GM12878 (cell line): ENCODE data around the gene ERI2. TPM values are rescaled to one million over a fixed set of nuclear protein-coding genes. Genes with fewer than 3 reads are reported as not detected.

Experiments
- ATAC-seq: fragments of 200-7000 bp; cut with Tn5 transposase; 3 replicates; pipeline ENCODE4 v1.9.1; 2020; ENCODE audit warnings: mild to moderate bottlenecking, moderate library complexity
- BruUV-seq: library from RNA; stranded (reverse); fragments of 400-500 nt; replicated peaks from 2 replicates; lab custom pipeline; 2021; lab: Mats Ljungman, UMichigan
- CTCF ChIA-PET: fragments of 300-600 bp; sonication (Branson Sonifier 250); formaldehyde crosslinking; extraction: SDS; loops from one replicate; lab custom pipeline; 2021; ENCODE audit warnings: inconsistent platforms; lab: Yijun Ruan, JAX
- POLR2A ChIA-PET: fragments of 350-600 bp; formaldehyde crosslinking; extraction: SDS; loops from one replicate; lab custom pipeline; 2021; ENCODE audit warnings: inconsistent platforms; lab: Charles Lee
- RAD21 ChIA-PET: fragments of 300-600 bp; sonication (Branson Sonifier 250); formaldehyde crosslinking; loops from one replicate; lab custom pipeline; 2023; ENCODE audit warnings: antibody characterized with exemption; ENCODE audit not compliant: unreplicated experiment; lab: Charles Lee
- SMC1A ChIA-PET: fragments of 300-600 bp; sonication (Branson Sonifier 250); formaldehyde crosslinking; loops from one replicate; lab custom pipeline; 2023; ENCODE audit not compliant: unreplicated experiment, uncharacterized antibody; lab: Charles Lee
- DNase-seq: peaks from one replicate; pipeline ENCODE4 v3.0.0-alpha.2; 2011; ENCODE audit warnings: low read depth, low spot score
- FAIRE-seq: peaks from 3 replicates; lab custom pipeline; 2011; peaks lifted over from hg19 to GRCh38; lab: Jason Lieb, UNC
- H2AFZ ChIP-seq: 2 replicates; pipeline ENCODE4 v1.6.0; 2011; ENCODE audit warnings: low read depth, low read length, control low read depth; ENCODE audit not compliant: control insufficient read depth
- H3K27ac ChIP-seq: 2 replicates; pipeline ENCODE4 v1.5.1; 2011; ENCODE audit warnings: control low read depth; ENCODE audit not compliant: control insufficient read depth, insufficient read depth
- H3K27me3 ChIP-seq, 2 experiments: replicated peaks in 1 of 2; 2 replicates each; pipeline versions ENCODE4 v1.6.0 to v1.6.1; 2011; ENCODE audit warnings: low read length in 1 of 2; ENCODE audit not compliant: control insufficient read depth in 2 of 2, insufficient read depth in 2 of 2
- H3K36me3 ChIP-seq, 2 experiments: 2 replicates each; pipeline ENCODE4 v1.5.1; 2011; ENCODE audit warnings: low read length in 1 of 2; ENCODE audit not compliant: control insufficient read depth in 2 of 2, insufficient read depth in 2 of 2
- H3K4me1 ChIP-seq: 2 replicates; pipeline ENCODE4 v1.6.1; 2011; ENCODE audit warnings: mild to moderate bottlenecking, low read length, moderate library complexity, mixed read lengths; ENCODE audit not compliant: control insufficient read depth, insufficient read depth
- H3K4me2 ChIP-seq: 2 replicates; pipeline ENCODE4 v1.6.0; 2011; ENCODE audit warnings: control low read depth; ENCODE audit not compliant: control insufficient read depth, insufficient read depth
- H3K4me3 ChIP-seq: fragments of 200-600 bp; sonication (generic); 2 replicates; pipeline ENCODE4 v1.5.1; 2016
- H3K79me2 ChIP-seq: 2 replicates; pipeline ENCODE4 v1.6.0; 2011; ENCODE audit warnings: low read length; ENCODE audit not compliant: control insufficient read depth, insufficient read depth
- H3K9ac ChIP-seq: 2 replicates; pipeline ENCODE4 v1.8.0; 2011; ENCODE audit warnings: low read length, control low read depth, mixed read lengths; ENCODE audit not compliant: control insufficient read depth, insufficient read depth
- H3K9me3 ChIP-seq: replicated peaks from 3 replicates; pipeline ENCODE4 v1.5.1; 2011; ENCODE audit warnings: mild to moderate bottlenecking, low read length; ENCODE audit not compliant: control insufficient read depth, insufficient read depth
- H4K20me1 ChIP-seq: 2 replicates; pipeline ENCODE4 v1.6.0; 2011; ENCODE audit not compliant: control insufficient read depth, insufficient read depth
- CBFB ChIP-seq: IDR thresholded peaks from 2 replicates; pipeline ENCODE4 v1.6.1; 2016; ENCODE audit warnings: antibody characterized with exemption, low read depth
- CREB1 ChIP-seq: IDR thresholded peaks from 2 replicates; pipeline ENCODE4 v1.6.1; 2012; ENCODE audit warnings: low read depth, mild to moderate bottlenecking, inconsistent platforms
- E2F8 ChIP-seq: fragments of 450-650 bp; IDR thresholded peaks from 2 replicates; pipeline ENCODE4 v1.6.1; 2018; ENCODE audit warnings: mild to moderate bottlenecking, low read depth, moderate library complexity; ENCODE audit not compliant: partially characterized antibody
- KDM1A ChIP-seq: fragments of 200-600 bp; sonication (generic); IDR thresholded peaks from 2 replicates; pipeline ENCODE4 v1.6.1; 2016; ENCODE audit warnings: borderline replicate concordance
- RBBP5 ChIP-seq: fragments of 200-600 bp; sonication (generic); conservative IDR thresholded peaks from 2 replicates; pipeline ENCODE4 v1.6.1; 2016
- RCOR1 ChIP-seq: conservative IDR thresholded peaks from 2 replicates; pipeline ENCODE4 v1.6.1; 2012; ENCODE audit warnings: low read depth, low read length, improper control_type of control experiment
- SMAD5 ChIP-seq: IDR thresholded peaks from 2 replicates; pipeline ENCODE4 v1.6.1; 2016; ENCODE audit warnings: antibody characterized with exemption, low read depth
- SREBF1 ChIP-seq: IDR thresholded peaks from 2 replicates; pipeline ENCODE4 v1.6.1; 2012; ENCODE audit warnings: mild to moderate bottlenecking, low read length
- TBL1XR1 ChIP-seq: IDR thresholded peaks from 2 replicates; pipeline ENCODE4 v1.6.1; 2012; ENCODE audit warnings: low read depth, low read length, improper control_type of control experiment
- TCF3 ChIP-seq: IDR thresholded peaks from 2 replicates; pipeline ENCODE4 v1.6.1; 2012; ENCODE audit warnings: low read depth, mild to moderate bottlenecking, low read length, borderline replicate concordance; ENCODE audit not compliant: insufficient read depth
- ZBTB4 ChIP-seq: fragments of 450-650 bp; formaldehyde crosslinking; IDR thresholded peaks from 2 replicates; pipeline ENCODE4 v1.4.0; 2022; ENCODE audit warnings: mild to moderate bottlenecking, moderate library complexity
- ZNF207 ChIP-seq: fragments of 450-650 bp; IDR thresholded peaks from 2 replicates; pipeline ENCODE4 v1.6.1; 2014; ENCODE audit warnings: antibody characterized with exemption, mild to moderate bottlenecking, borderline replicate concordance
- ZNF687 ChIP-seq: fragments of 450-650 bp; IDR thresholded peaks from 2 replicates; pipeline ENCODE4 v1.6.1; 2017; ENCODE audit warnings: mild to moderate bottlenecking, moderate library complexity
- WGBS: methylation state at CpG from one replicate; pipeline ENCODE4 v1.1.6; 2016; ENCODE audit warnings: low lambda C conversion rate; ENCODE audit not compliant: insufficient replicate concordance, insufficient coverage; ENCODE audit errors: missing lambda C conversion rate; 5-methylcytosine and 5-hydroxymethylcytosine counted together
- in situ Hi-C: fragments of 300-500 bp; cut with MboI; formaldehyde crosslinking; loops from 9 replicates; pipeline ENCODE4 v1.14.3; 2018; ENCODE audit warnings: mixed read lengths
- intact Hi-C: fragments of 100-400 bp; cut with micrococcal nuclease; formaldehyde crosslinking; loops from one replicate; pipeline ENCODE4 v1.14.2; 2022; ENCODE audit not compliant: unreplicated experiment
- polyA plus RNA-seq, 11 experiments: library from polyadenylated mRNA; depleted of rRNA in 4 of 11; unstranded in 6 of 11; stranded (reverse) in 5 of 11; fragments of >200 nt; fragmentation: Nextera tagmentation in 4 of 11; fragmentation: Illumina TruSeq in 1 of 11; extraction: Ambion mirVana in 4 of 11; extraction: Trizol in 1 of 11; gene quantifications; 1 replicate in 1 of 11; 2 replicates in 10 of 11; pipeline versions ENCODE4 v1.2.1 to v1.2.3, GENCODE V29; 2011 to 2016; ENCODE audit warnings: inconsistent platforms in 2 of 11, missing spikeins in 2 of 11, low read depth in 1 of 11
- total RNA-seq, 4 experiments: library from RNA; depleted of rRNA in 3 of 4; stranded (reverse); fragments of >200 nt in 3 of 4; fragmentation: Illumina TruSeq in 1 of 4; extraction: Trizol in 1 of 4; gene quantifications; 2 replicates each; pipeline versions ENCODE4 v1.2.1 to v1.2.3, GENCODE V29; 2013 to 2021

The ERI2 gene
- total and polyA plus RNA-seq, 10 of the 15 experiments (the other 5 are each of a cell fraction or from before 2014, with no cell fraction given), result 7.7 to 35.5 (median 19.2) TPM

- Histone ChIP-seq H3K4me2 (no peak overlapping the region), H3K4me3 (no peak overlapping the region), H3K4me1 (no peaks in the 10 kb centered on the region), H3K9ac (no peak overlapping the region), H3K79me2 (peaks cover 2% of the 10 kb centered on the region; the same call in 1 of the 2 replicates), H4K20me1 (no peaks in the 10 kb centered on the region), H2AFZ (no peak overlapping the region), H3K9me3 (no peaks in the 10 kb centered on the region), H3K27ac (no peak overlapping the region), H3K36me3 (no peaks in the 10 kb centered on the region), H3K27me3 (no peaks in the 10 kb centered on the region)
- ChIA-PET CTCF (interaction anchor here (1.5 kb wide), 1 partner anchor 10 kb away, joined by 7 read pairs; no protein-coding TSS in a partner anchor), SMC1A (interaction anchor here (0.6 kb wide), 1 partner anchor 556 kb away, joined by 3 read pairs; no protein-coding TSS in a partner anchor), POLR2A (no interaction called here), RAD21 (interaction anchor here (1.9 kb wide), 1 partner anchor 50 kb away, joined by 5 read pairs; no protein-coding TSS in a partner anchor)
- in situ Hi-C loops, result no loop called here
- TF ChIP-seq ZBTB4 (CRISPR knock-in tag) (no peak), RBBP5 (no peak), SREBF1 (no peak), ZNF687 (no peak), TCF3 (no peak), KDM1A (no peak), TBL1XR1 (no peak), RCOR1 (no peak), ZNF207 (no peak), E2F8 (no peak), SMAD5 (no peak), CBFB (no peak), CREB1 (no peak)
- 27% methylated on average over 1 of the region's 1 CpG for WGBS
- no TSS peak for BruUV-seq
- DNase-seq (no peak), ATAC-seq (no peak), FAIRE-seq (no peak)
- intact Hi-C loops, result no loop called here
Observed at GRCh38 chr16:20801278-20801677, 5.0 kb downstream of the ERI2 start.
